Keratinocyte (primary cell): ENCODE results near the gene ZNF264. TPM values are rescaled to one million over a fixed set of nuclear protein-coding genes. Genes with fewer than 3 reads are reported as not detected.

Source experiments
- DNase-seq: peaks from one replicate; pipeline ENCODE4 v3.0.0-alpha.2; 2011; ENCODE audit warnings: low read depth, missing footprints, low spot score
- FAIRE-seq: peaks from 2 replicates; lab custom pipeline; 2011; peaks lifted over from hg19 to GRCh38; lab: Jason Lieb, UNC
- H2AFZ ChIP-seq: 2 replicates; pipeline ENCODE4 v1.6.0; 2012; ENCODE audit warnings: low read length, control low read depth, inconsistent platforms; ENCODE audit not compliant: control insufficient read depth
- H3K27ac ChIP-seq: 2 replicates; pipeline ENCODE4 v1.5.1; 2011; ENCODE audit warnings: low read length; ENCODE audit not compliant: control insufficient read depth, insufficient read depth
- H3K27me3 ChIP-seq: 3 replicates; pipeline ENCODE4 v1.6.0; 2011; ENCODE audit warnings: low read length; ENCODE audit not compliant: control insufficient read depth, insufficient read depth; ENCODE audit errors: extremely low read depth
- H3K36me3 ChIP-seq, 2 experiments: 2 replicates in 1 of 2; 3 replicates in 1 of 2; pipeline ENCODE4 v1.5.1; 2011; ENCODE audit warnings: low read length in 2 of 2, mild to moderate bottlenecking in 1 of 2; ENCODE audit not compliant: control insufficient read depth in 2 of 2, insufficient read depth in 2 of 2; ENCODE audit errors: extremely low read depth in 1 of 2
- H3K4me1 ChIP-seq: 3 replicates; pipeline ENCODE4 v1.5.1; 2011; ENCODE audit warnings: low read length; ENCODE audit not compliant: control insufficient read depth, insufficient read depth; ENCODE audit errors: extremely low read depth
- H3K4me2 ChIP-seq: 3 replicates; pipeline ENCODE4 v1.6.0; 2011; ENCODE audit warnings: low read depth, low read length; ENCODE audit not compliant: control insufficient read depth, insufficient read depth; ENCODE audit errors: extremely low read depth
- H3K4me3 ChIP-seq, 3 experiments: fragments of 200-600 bp in 1 of 3; sonication (generic) in 1 of 3; 2 replicates in 2 of 3; 3 replicates in 1 of 3; pipeline ENCODE4 v1.5.1; 2011 to 2016; ENCODE audit warnings: low read length in 3 of 3, mild to moderate bottlenecking in 3 of 3, control low read depth in 2 of 3, inconsistent platforms in 1 of 3, low read depth in 1 of 3, mixed read lengths in 1 of 3, mixed run types in 1 of 3, moderate library complexity in 1 of 3; ENCODE audit not compliant: control insufficient read depth in 2 of 3, insufficient read depth in 2 of 3; ENCODE audit errors: extremely low read depth in 1 of 3
- H3K79me2 ChIP-seq: 2 replicates; pipeline ENCODE4 v1.6.0; 2012; ENCODE audit warnings: low read length; ENCODE audit not compliant: control insufficient read depth, insufficient read depth
- H3K9ac ChIP-seq: 3 replicates; pipeline ENCODE4 v1.6.0; 2011; ENCODE audit warnings: low read length; ENCODE audit not compliant: control insufficient read depth, insufficient read depth; ENCODE audit errors: extremely low read depth
- H3K9me1 ChIP-seq: 3 replicates; pipeline ENCODE4 v1.6.0; 2011; ENCODE audit warnings: low read length; ENCODE audit not compliant: control insufficient read depth, insufficient read depth; ENCODE audit errors: extremely low read depth
- H3K9me3 ChIP-seq: 2 replicates; pipeline ENCODE4 v1.5.1; 2012; ENCODE audit warnings: low read depth, low read length; ENCODE audit not compliant: control insufficient read depth
- H4K20me1 ChIP-seq: 3 replicates; pipeline ENCODE4 v1.6.0; 2011; ENCODE audit warnings: low read length; ENCODE audit not compliant: control insufficient read depth, insufficient read depth; ENCODE audit errors: extremely low read depth
- CTCF ChIP-seq, 3 experiments: IDR thresholded peaks in 1 of 3; conservative IDR thresholded peaks in 1 of 3; optimal IDR thresholded peaks in 1 of 3; 2 replicates in 2 of 3; 3 replicates in 1 of 3; pipeline versions ENCODE3 to v1.5.1; 2011; ENCODE audit warnings: low read length in 3 of 3, mild to moderate bottlenecking in 3 of 3, moderate library complexity in 2 of 3, control low read depth in 1 of 3, inconsistent platforms in 1 of 3; ENCODE audit not compliant: insufficient read depth in 2 of 3; ENCODE audit errors: extremely low read depth in 1 of 3
- EZH2 ChIP-seq: IDR thresholded peaks from one replicate; pipeline ENCODE4 v1.6.1; 2012; ENCODE audit warnings: inconsistent platforms, mild to moderate bottlenecking, low read length, moderate library complexity
- dilution Hi-C: fragments of 300-500 bp; cut with MboI; formaldehyde crosslinking; loops from one replicate; pipeline ENCODE4 v1.7.0; 2020; ENCODE audit warnings: low sequenced_read_pairs; ENCODE audit not compliant: extremely low pct_ligation_motif_present
- polyA plus RNA-seq, 5 experiments: library from polyadenylated mRNA; depleted of rRNA in 3 of 5; stranded (reverse) in 3 of 5; stranded (forward) in 1 of 5; unstranded in 1 of 5; fragments of >200 nt; gene quantifications; 1 replicate in 1 of 5; 2 replicates in 3 of 5; 3 replicates in 1 of 5; pipeline versions ENCODE4 v1.2.1 to v1.2.3, GENCODE V29; 2011 to 2012; ENCODE audit warnings: missing spikeins in 2 of 5, low read depth in 1 of 5, low replicate concordance in 1 of 5

The ZNF264 gene
- polyA plus RNA-seq, 1 donor (not counting 4 experiments of a cell fraction or from before 2014, with no cell fraction given) = 7.4 TPM

- peaks cover 23% of the 10 kb centered on the region for H3K79me2 ChIP-seq
- no peak for TF ChIP-seq CTCF (optimal IDR thresholded peaks at IDR 0.05 in 1 of 3, IDR thresholded peaks at IDR 0.05 in 1 of 3, conservative IDR thresholded peaks at IDR 0.05 in 1 of 3; ENCODE audit: extremely low read depth in 1 of 3, insufficient read depth in 2 of 3, low read length in 3 of 3)
- no peak for TF ChIP-seq EZH2
- H3K9me1 ChIP-seq = no peaks in the 10 kb centered on the region
- no peaks in the 10 kb centered on the region for H3K9me3 ChIP-seq
- H3K4me3 ChIP-seq = no peak overlapping the region
- no peak overlapping the region for H3K4me2 ChIP-seq
- no peak overlapping the region for H3K27ac ChIP-seq
- dilution Hi-C loops = no loop called here
- no peak for DNase-seq
- H3K36me3 ChIP-seq = peaks cover 18 to 22% of the 10 kb centered on the region in 2 experiments
- no peak overlapping the region for H3K9ac ChIP-seq
- H2AFZ ChIP-seq = no peak overlapping the region
- H4K20me1 ChIP-seq = no peaks in the 10 kb centered on the region
- no peaks in the 10 kb centered on the region for H3K4me1 ChIP-seq
- no peaks in the 10 kb centered on the region for H3K27me3 ChIP-seq
- no peak for FAIRE-seq
Measured at GRCh38 chr19:57212109-57212508, 20.8 kb downstream of the ZNF264 start.

GRCh38 chr19:57227502-57227901, 36.2 kb downstream of the ZNF264 start:
- dilution Hi-C loops = no loop called here
- TF ChIP-seq CTCF (optimal IDR thresholded peaks at IDR 0.05 in 1 of 3, IDR thresholded peaks at IDR 0.05 in 1 of 3, conservative IDR thresholded peaks at IDR 0.05 in 1 of 3; ENCODE audit: extremely low read depth in 1 of 3, insufficient read depth in 2 of 3, low read length in 3 of 3) = no peak
- TF ChIP-seq EZH2 = no peak
- H3K4me1 ChIP-seq = no peaks in the 10 kb centered on the region

More at GRCh38 chr19:57227502-57227901, 36.2 kb downstream of the ZNF264 start:
- H3K27ac ChIP-seq = no peak overlapping the region
- no peak overlapping the region for H2AFZ ChIP-seq
- H3K79me2 ChIP-seq = no peaks in the 10 kb centered on the region
- no peaks in the 10 kb centered on the region for H4K20me1 ChIP-seq
- no peaks in the 10 kb centered on the region for H3K9me1 ChIP-seq
- H3K36me3 ChIP-seq = no peaks in the 10 kb centered on the region
- H3K9me3 ChIP-seq = no peaks in the 10 kb centered on the region
- no peak overlapping the region for H3K9ac ChIP-seq
- no peaks in the 10 kb centered on the region for H3K27me3 ChIP-seq
- DNase-seq = no peak
- FAIRE-seq = no peak
- no peak overlapping the region for H3K4me3 ChIP-seq
- no peak overlapping the region for H3K4me2 ChIP-seq
